HUES6 (cell line): ENCODE measurements around the gene ANKRD40.

Experiments
- H3K27ac ChIP-seq: 2 replicates; pipeline ENCODE4 v1.7.0; 2013; ENCODE audit warnings: low read depth, mild to moderate bottlenecking, low read length, inconsistent platforms
- H3K27me3 ChIP-seq: 2 replicates; pipeline ENCODE4 v1.6.1; 2013; ENCODE audit warnings: low read length; ENCODE audit not compliant: control insufficient read depth, insufficient read depth
- H3K36me3 ChIP-seq: 2 replicates; pipeline ENCODE4 v1.6.1; 2013; ENCODE audit warnings: low read length; ENCODE audit not compliant: control insufficient read depth, insufficient read depth
- H3K4me1 ChIP-seq: 2 replicates; pipeline ENCODE4 v1.6.1; 2013; ENCODE audit warnings: low read length; ENCODE audit not compliant: control insufficient read depth, insufficient read depth
- H3K4me3 ChIP-seq: 2 replicates; pipeline ENCODE4 v1.5.1; 2013; ENCODE audit warnings: low read depth, low read length
- H3K9ac ChIP-seq: one replicate; pipeline ENCODE4 v1.6.1; 2013; ENCODE audit warnings: mild to moderate bottlenecking, low read length
- H3K9me3 ChIP-seq: 2 replicates; pipeline ENCODE4 v1.6.1; 2013; ENCODE audit warnings: low read depth, low read length; ENCODE audit not compliant: control insufficient read depth, insufficient read depth

ANKRD40 gene

GRCh38 chr17:50675627-50676026, 32.1 kb downstream of the ANKRD40 start:
- Histone ChIP-seq H3K4me1 (no peaks in the 10 kb centered on the region), H3K9me3 (no peaks in the 10 kb centered on the region), H3K9ac (no peak overlapping the region), H3K27ac (no peak overlapping the region), H3K36me3 (no peaks in the 10 kb centered on the region), H3K27me3 (no peaks in the 10 kb centered on the region), H3K4me3 (no peak overlapping the region)

- Histone ChIP-seq H3K27me3 (no peaks in the 10 kb centered on the region), H3K9me3 (no peaks in the 10 kb centered on the region), H3K4me3 (no peak overlapping the region), H3K9ac (no peak overlapping the region), H3K4me1 (no peaks in the 10 kb centered on the region), H3K27ac (no peak overlapping the region), H3K36me3 (no peaks in the 10 kb centered on the region)
These were observed 32.5 kb downstream of the ANKRD40 start for GRCh38 chr17:50675190-50675589.

GRCh38 chr17:50672831-50673551, 34.7 kb downstream of the ANKRD40 start:
- no peaks in the 10 kb centered on the region for H3K9me3 ChIP-seq
- no peaks in the 10 kb centered on the region for H3K27me3 ChIP-seq
- H3K27ac ChIP-seq, result no peak overlapping the region
- no peak overlapping the region for H3K9ac ChIP-seq
- H3K4me3 ChIP-seq, result no peak overlapping the region
- H3K4me1 ChIP-seq, result peaks cover 13% of the 10 kb centered on the region
- no peaks in the 10 kb centered on the region for H3K36me3 ChIP-seq

- no peak overlapping the region for H3K9ac ChIP-seq
- H3K4me3 ChIP-seq, result no peak overlapping the region
- H3K9me3 ChIP-seq, result no peaks in the 10 kb centered on the region
- H3K27ac ChIP-seq, result no peak overlapping the region
- no peaks in the 10 kb centered on the region for H3K36me3 ChIP-seq
- H3K4me1 ChIP-seq, result peaks cover 17% of the 10 kb centered on the region
- H3K27me3 ChIP-seq, result no peaks in the 10 kb centered on the region
These were observed 35.6 kb downstream of the ANKRD40 start for GRCh38 chr17:50672071-50672470.

GRCh38 chr17:50668838-50669581, 38.7 kb downstream of the ANKRD40 start:
- peaks cover 17% of the 10 kb centered on the region for H3K4me1 ChIP-seq

GRCh38 chr17:50668025-50668837, 39.5 kb downstream of the ANKRD40 start:
- H3K4me1 ChIP-seq, result peaks cover 17% of the 10 kb centered on the region
- H3K27me3 ChIP-seq, result no peaks in the 10 kb centered on the region
- H3K36me3 ChIP-seq, result no peaks in the 10 kb centered on the region
- H3K27ac ChIP-seq, result no peak overlapping the region
- H3K4me3 ChIP-seq, result 0 out of 2 replicates have a peak overlapping the region, but pooled peaks have one; percentile 7
- no peaks in the 10 kb centered on the region for H3K9me3 ChIP-seq
- H3K9ac ChIP-seq, result no peak overlapping the region

More at GRCh38 chr17:50668838-50669581, 38.7 kb downstream of the ANKRD40 start:
- H3K27ac ChIP-seq, result no peak overlapping the region
- no peaks in the 10 kb centered on the region for H3K9me3 ChIP-seq
- H3K36me3 ChIP-seq, result no peaks in the 10 kb centered on the region
- H3K4me3 ChIP-seq, result no peak overlapping the region
- no peak overlapping the region for H3K9ac ChIP-seq
- H3K27me3 ChIP-seq, result no peaks in the 10 kb centered on the region

- H3K4me3 ChIP-seq, result no peak overlapping the region
- no peaks in the 10 kb centered on the region for H3K9me3 ChIP-seq
- H3K36me3 ChIP-seq, result no peaks in the 10 kb centered on the region
- H3K27me3 ChIP-seq, result no peaks in the 10 kb centered on the region
- H3K4me1 ChIP-seq, result peaks cover 17% of the 10 kb centered on the region
- no peak overlapping the region for H3K9ac ChIP-seq
- no peak overlapping the region for H3K27ac ChIP-seq
These were observed 40.3 kb downstream of the ANKRD40 start for GRCh38 chr17:50667259-50668024.

GRCh38 chr17:50666316-50666715, 41.4 kb downstream of the ANKRD40 start:
- Histone ChIP-seq H3K4me1 (peaks cover 28% of the 10 kb centered on the region), H3K36me3 (no peaks in the 10 kb centered on the region), H3K9ac (no peak overlapping the region), H3K9me3 (no peaks in the 10 kb centered on the region), H3K4me3 (no peak overlapping the region), H3K27ac (no peak overlapping the region), H3K27me3 (no peaks in the 10 kb centered on the region)

GRCh38 chr17:50665838-50666237, 41.9 kb downstream of the ANKRD40 start:
- Histone ChIP-seq H3K4me3 (no peak overlapping the region), H3K27me3 (no peaks in the 10 kb centered on the region), H3K9ac (no peak overlapping the region), H3K9me3 (no peaks in the 10 kb centered on the region), H3K4me1 (peaks cover 33% of the 10 kb centered on the region), H3K27ac (no peak overlapping the region), H3K36me3 (no peaks in the 10 kb centered on the region)

GRCh38 chr17:50664788-50665458, 42.8 kb downstream of the ANKRD40 start:
- Histone ChIP-seq H3K36me3 (no peaks in the 10 kb centered on the region), H3K27me3 (no peaks in the 10 kb centered on the region), H3K9ac (no peak overlapping the region), H3K4me3 (no peak overlapping the region), H3K4me1 (peaks cover 39% of the 10 kb centered on the region), H3K9me3 (no peaks in the 10 kb centered on the region), H3K27ac (no peak overlapping the region)
